ENCODE measurements around the gene RIPPLY2.

- TF ChIP-seq CTCF (IDR thresholded peaks at IDR 0.05) (no peak), POLR2A (IDR thresholded peaks at IDR 0.05) (no peak)
These were observed 14.5 kb downstream of the RIPPLY2 start for GRCh38 chr6:83867527-83868161.
